NCI-H345 treated with DMSO at 0.1 percent for 48 hours (cell line): ENCODE measurements around the gene GRIK3.
"Not testable (repeated sequence)": the region's sequence is repeated elsewhere in the genome, so short reads cannot be mapped to it uniquely, and the experiment has no call there.

Source experiments
- DNase-seq: peaks from one replicate; lab custom pipeline; 2025; ENCODE audit not compliant: unreplicated experiment; lab: John Stamatoyannopoulos, UW

Gene GRIK3

DNA sequence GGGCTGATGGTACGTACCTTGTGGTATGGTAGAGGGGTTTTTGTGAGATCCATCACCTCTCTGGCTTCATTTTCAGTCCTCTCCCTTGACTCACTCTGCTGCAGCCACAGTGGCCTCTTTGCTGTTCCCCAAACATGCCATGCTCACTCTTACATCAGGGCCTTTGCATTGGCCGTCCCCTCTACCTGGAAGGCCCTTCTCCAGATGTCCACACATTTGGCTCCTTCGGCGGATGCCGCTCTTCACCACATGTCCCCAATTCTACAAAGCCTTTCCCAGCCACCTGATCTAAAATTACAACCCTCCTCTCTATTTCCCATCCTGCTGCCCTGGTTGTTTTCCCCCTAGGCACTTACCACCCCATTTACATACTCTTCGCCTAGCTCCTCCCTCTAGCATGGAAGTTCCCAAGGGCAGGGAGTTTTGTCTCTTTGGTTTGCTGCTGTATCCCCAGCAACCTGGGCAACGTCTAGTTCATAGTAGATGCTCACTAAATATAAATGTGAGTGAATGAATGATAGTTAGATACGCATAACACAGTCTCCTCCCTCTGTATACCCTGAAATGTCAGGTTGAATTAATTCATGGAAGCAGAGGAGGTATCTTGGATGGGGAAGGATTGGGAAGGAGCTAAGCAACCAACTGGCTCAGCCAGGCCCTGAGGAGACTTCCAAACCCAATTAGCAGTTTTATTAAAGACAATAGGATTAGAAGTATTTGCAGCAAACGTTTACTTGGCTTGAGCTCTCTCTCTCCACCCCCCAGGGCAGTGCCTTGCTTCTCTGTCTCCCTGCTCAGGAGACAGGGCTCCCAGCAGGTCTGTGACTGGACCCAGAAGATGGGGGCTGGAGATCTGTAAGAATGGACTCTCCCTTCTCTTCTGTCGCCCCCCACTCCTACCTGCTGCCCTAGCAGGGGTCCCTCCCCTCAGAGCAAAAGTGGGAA lies 264.2 kb downstream of the GRIK3 start:
- no peak for DNase-seq

DNA sequence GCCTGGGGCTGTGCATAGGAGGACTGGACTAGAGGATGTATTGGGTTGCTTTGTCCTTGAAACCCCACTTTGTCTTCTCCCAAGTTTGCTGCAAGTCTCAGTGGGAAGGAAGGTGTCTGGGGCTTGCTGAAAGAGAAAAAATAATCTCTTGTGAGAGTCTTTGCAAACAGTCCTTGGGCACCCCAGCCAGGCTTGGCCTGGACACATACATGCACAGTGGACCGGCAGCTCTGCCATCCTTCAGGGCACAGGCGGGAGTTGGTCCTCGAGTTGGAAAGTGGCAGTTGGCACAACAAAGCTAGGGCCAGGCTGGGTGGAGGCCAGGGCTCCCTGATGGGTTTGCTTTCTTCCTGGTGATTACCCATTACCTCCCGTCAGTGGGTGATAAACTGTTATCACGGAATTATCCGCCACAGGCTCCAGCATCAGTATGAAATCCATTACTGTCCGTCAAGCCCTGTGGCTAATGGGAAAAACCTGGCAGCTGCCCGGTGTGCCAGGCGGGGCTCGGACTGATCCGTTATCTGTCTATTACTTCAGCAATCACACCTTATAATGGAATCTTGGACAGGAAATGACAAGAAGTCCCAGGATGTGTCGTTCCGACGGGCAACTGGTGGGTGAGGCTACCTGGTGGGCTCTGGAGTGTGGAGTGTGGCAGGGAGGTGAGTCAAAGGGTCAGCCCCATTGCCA lies 265.7 kb downstream of the GRIK3 start:
- no peak for DNase-seq

DNA sequence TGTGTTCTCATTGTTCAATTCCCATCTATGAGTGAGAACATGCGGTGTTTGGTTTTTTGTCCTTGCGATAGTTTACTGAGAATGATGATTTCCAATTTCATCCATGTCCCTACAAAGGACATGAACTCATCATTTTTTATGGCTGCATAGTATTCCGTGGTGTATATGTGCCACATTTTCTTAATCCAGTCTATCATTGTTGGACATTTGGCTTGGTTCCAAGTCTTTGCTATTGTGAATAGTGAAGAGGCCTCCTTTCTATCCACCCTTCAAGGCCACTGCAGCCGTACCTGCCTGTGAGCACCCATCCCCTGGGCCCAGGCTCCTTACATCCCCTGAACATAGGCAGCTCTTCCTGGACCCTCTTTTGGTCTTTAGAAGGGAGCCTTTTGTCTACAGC lies 266.9 kb downstream of the GRIK3 start:
- DNase-seq: not testable (repeated sequence)

DNA sequence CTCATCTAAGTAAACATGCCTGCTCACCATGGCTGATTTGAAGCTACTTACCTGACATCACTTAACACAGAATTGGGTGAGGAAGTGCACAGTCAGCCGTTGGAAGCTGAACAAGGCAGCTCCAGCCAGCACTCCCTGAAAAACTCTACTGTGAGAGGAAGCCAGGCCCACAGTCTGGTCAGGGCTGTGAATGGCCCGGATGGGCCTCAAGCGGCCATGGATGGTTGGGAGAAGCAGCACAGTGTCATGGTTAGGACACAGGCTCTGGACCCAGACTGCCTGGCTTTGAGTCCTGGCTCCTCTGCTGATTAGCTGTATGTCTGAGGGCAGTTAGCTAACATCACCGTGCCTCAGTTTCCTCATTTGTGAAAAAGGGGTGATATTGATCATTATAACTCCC lies 267.8 kb downstream of the GRIK3 start:
- DNase-seq: no peak

DNA sequence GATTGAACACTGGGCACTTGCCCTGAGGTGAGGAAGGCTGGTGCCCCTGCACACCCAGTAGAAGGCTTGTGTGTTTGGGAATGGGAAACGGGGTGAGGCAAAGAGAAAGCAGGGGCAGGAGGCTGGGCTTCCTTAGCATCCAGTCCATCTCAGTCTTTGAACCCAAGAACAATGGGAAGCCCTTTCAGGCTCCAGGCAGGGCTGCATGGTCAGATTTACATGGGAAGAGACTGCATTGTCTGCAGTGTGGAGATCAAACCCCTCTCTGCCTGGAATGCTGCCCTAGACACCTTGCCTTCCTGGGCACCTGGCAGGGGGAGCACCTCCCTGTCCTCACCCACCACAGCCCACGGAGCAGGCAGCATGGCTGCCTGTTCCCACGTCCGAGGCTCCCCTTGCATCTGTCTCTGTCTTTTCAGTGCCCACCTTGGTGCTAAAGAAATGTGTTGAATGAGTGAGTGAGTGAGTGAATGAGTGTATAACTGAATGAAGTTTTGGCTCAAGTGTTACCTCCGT lies 268.5 kb downstream of the GRIK3 start:
- no peak for DNase-seq

DNA sequence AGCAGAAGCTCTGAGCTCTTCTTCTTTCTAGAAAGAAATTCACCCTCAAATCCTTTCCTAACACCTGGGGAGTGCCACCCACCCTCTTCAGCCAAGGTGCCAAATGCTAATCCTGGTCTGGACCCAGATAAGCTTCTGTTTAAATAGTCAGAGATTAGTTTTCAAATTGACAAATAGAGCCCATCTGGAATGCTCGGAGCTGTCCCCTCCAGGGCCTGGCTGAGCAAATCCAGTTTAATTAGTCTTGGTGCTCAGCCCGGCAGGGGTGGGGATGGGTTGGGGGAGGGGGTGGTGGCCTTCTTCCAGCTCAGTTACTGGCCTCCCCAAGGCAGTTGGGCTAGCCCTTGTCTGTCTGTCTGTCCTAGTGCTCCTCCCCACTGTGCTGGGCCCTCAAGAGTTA lies 269.5 kb downstream of the GRIK3 start:
- DNase-seq: no peak

DNA sequence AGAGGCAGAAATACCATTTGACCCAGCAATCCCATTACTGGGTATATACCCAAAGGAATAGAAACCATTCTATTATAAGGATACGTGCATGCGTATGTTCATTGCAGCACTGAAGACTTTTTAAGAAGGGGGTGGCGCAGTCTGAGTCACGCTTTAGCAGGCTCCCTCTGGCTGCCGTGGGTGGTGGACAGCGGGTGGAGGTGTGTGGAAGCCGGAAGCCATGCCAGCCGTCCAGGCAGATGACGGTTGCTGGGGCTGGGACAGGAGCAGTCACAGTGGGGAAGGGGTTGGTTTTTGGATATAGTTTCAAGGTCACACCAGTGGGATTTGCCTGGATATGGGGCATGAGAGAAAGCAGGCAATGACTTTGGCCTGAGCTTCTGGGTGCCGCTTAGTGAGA lies 270.5 kb downstream of the GRIK3 start:
- no peak for DNase-seq

DNA sequence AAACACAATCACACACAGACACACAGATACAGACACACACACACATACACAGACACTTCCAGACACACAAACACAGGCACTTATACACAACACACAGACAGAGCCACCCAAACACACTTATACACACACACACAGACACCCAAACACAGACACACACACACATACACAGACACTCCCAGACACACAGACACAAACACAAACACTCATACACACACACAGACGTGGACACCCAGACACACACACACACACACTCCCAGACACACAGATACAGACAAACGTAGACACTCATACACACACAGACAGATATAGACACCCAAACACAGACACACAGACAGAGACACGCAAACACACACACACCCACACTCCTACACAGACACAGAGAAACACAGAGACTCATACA lies 272.1 kb downstream of the GRIK3 start:
- DNase-seq: no peak

DNA sequence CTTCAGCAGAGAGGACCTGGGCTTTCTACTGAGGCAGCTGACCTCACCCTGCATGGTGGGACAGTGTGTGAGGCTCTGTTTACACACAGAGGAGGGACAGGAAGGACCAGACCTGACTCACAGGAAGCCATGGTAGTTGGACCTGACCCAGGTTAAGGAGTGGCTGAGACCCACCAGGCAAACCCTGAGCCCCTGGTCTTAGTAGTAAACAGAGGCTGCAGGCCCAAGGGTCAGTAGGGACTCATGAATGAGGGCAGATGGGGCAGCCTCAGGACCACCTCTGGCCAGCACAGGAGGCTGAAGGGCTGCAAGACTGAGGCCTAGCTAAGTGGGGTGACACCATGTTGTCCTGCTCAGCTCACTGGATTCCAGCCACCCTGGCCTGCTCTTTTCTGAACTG lies 273.2 kb downstream of the GRIK3 start:
- DNase-seq: no peak

DNA sequence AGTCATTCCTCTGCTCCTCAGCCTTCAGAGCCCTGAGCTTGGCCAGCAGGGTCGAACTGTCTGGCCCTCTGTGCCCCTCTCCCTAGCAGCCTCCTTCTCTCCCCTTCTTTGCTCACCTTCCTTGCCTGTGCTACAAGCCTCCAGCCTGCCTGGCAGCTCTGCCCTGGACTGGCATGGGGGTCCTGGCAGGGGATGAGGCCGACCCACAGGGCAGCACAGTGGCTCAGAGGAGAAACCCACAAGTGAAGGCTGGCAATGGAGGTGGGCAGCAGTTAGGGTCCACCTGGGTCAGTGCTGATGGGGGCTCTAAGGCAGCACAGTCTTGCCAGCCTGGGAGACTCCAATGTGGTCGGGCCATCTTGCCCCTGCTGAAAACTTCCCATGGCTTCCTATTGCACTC lies 274.2 kb downstream of the GRIK3 start:
- DNase-seq: no peak

DNA sequence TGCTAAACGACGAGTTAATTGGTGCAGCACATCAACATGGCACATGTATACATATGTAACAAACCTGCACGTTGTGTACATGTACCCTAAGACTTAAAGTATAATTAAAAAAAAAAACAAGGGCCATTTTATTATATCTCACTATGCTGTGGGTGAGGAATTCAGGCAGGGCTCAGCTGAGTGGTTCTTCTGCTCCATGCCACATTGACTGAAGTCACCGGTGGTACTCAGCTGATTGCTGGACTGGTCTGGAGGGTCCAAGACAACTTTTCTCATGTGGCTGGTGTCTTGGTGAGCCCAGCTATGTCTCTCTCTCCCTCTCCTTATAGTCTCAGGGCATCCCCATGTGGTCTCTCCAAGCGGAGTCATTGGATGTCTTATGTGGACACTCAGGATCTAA lies 275.0 kb downstream of the GRIK3 start:
- DNase-seq: no peak

DNA sequence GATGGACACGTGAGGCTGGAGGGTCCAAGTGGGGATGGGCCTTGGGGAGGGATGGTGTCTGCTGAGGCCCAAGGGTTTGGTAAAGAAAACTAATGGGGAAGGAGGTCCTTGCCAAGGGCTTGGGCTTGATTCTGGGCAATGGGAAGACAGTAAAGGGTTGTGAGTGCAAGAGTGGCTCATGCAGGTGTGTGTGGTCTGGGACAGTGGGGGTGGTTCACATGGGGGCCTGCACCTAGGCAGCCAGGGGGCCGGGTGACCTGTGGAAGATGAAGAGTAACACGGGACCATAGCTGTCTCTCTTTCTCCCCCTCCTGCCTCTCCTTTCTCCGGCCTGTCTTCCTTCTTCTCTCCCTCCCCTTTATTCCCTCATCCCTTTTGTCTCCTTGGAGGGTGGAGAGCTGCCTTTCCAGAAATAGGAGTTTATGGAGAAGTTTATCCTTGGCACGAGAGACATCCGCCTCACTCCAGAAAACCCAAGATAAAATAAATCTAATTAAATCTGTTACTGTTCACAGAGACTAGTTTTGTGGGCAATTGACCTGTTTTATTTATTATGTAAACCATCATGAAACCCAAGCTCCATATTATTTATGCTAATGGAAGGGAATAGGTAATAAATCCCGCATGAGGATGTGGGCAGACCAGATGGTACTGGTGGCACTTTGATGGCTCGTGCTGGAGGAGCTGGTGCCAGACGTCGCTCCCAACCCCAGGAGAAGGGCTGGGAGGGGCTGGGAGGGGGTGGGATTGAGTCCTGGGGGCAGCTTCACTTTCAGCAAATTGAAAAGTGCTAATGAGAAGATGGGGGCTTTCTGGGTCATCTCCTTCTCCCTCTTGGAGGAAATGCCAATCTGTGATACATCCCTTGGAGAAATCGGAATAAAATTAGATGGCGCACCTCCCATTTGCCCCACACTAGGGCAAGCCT lies 278.7 kb downstream of the GRIK3 start:
- no peak for DNase-seq

DNA sequence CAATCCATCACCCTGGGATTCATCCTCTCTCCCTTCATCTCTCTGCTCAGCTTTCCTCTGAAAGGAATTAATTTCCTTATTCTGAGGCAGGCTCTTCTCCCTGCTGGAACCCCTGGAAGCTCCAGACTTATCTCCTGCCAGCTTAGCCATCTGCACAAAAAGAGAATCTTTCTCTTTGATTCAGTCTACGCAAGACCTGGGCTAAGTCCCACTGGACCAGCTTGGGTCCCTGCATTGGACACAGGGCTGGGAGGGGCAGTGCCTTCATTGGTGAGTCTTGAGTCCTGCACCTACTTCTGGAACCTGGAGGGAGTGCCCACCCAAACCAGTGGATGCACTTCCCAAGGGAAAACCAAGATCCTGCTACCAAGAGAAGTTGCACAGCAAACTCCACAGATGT lies 279.9 kb downstream of the GRIK3 start:
- no peak for DNase-seq

DNA sequence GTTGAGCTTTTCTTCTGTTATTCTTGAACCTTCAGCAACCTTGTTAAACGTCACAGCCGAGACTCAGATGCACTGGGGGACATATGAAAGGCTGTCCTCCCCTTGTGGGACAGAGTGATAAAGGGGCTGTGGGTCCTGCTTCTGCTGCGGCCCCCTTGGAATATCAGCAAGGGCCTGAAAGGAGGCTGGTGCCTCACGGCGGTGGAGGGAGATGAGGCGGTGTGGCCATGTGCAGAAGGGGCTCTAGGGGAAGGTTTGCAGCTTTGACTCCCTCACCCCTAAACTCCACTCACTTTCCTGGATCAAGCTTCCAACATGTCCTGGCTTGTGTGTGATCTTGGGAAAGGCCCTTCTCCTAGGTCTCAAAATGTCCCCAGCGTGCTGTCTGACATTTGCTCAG lies 280.9 kb downstream of the GRIK3 start:
- no peak for DNase-seq

DNA sequence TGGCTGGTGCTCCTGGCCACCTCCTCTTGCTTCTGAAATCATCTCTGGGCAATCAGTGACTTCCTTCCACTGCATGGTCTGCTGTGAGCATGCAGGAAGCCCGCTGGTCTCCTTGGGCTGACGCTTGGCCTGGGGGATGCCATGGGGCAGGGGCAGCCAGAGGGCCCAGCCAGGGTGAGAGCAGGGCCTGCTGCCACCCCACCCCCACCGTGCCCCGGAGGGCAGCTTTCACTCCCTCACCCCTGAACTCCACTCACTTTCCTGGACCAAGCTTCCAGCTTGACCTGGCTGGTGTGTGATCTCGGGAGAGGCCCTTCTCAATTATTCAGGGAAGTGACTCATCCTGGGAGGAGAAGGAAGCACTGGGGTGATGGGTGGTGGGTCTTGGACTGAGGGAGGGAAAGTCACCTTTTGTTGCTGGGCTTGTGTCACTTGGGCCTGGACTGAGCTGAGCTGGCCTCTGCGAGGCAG lies 281.4 kb downstream of the GRIK3 start:
- no peak for DNase-seq

DNA sequence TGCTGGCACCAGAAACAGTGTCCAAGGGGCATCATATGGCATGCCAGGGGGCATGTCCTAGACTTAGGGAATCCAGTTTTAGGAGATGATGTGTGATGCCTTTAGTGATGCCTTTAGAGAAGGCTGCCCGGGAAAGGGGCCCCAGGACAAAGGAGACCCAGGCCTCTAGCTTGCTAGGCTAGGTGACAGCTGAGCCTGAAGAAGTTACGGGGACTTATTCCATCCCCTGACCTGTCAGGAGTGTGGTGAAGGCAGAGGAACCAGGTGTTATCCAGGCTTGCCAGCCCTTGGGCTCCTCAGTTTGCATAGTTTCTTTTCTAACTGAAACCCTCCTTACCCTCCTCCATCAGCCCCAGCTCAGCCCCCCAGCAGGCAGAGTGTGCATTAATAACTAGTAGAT lies 281.9 kb downstream of the GRIK3 start:
- DNase-seq: no peak

DNA sequence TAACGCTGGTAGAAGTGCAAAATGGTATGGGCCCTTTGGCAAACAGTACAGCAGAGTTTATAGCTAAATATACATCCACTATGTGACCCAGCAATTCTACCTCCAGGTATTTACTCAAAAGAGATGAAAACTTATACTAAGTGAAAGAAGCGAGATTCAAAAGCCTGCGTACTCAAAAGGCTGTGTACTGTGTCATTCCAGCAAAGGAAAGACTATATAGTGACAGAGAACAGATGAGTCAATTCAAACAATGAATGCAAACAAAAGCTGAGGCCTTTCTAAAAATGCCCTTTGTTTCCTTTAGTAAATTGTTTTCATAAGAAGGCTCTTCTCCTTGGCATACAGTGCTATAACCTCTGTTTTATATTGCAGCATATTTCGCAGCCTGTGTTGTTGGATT lies 282.8 kb downstream of the GRIK3 start:
- peak; percentile 38 for DNase-seq

DNA sequence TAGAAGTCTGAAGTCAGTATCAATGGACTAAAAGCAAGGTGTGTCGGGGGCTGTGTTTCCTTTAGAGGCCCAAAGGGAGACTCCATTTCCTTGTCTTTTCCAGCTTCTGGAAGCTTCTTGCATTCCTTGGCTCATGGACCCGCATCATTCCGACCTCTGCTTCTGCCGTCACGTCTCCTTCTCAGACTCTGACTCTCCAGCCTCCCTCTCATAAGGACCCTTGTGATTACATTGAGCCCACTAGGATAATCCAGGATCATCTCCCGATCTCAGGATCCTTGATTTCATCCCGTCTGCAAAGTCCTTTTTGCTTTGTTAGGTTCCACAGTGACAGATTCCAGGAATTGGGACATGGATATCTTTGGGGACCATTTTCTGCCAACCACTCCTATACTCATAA lies 285.8 kb downstream of the GRIK3 start:
- DNase-seq: no peak
